HG03565 (cell line): ENCODE measurements around the gene PPP1R7.

Experiments used
- ATAC-seq: cut with Tn5 transposase; IDR thresholded peaks from one replicate; pipeline ENCODE4 v1.9.1; 2021; ENCODE audit warnings: mild to moderate bottlenecking, moderate library complexity; ENCODE audit not compliant: unreplicated experiment

PPP1R7 gene

DNA sequence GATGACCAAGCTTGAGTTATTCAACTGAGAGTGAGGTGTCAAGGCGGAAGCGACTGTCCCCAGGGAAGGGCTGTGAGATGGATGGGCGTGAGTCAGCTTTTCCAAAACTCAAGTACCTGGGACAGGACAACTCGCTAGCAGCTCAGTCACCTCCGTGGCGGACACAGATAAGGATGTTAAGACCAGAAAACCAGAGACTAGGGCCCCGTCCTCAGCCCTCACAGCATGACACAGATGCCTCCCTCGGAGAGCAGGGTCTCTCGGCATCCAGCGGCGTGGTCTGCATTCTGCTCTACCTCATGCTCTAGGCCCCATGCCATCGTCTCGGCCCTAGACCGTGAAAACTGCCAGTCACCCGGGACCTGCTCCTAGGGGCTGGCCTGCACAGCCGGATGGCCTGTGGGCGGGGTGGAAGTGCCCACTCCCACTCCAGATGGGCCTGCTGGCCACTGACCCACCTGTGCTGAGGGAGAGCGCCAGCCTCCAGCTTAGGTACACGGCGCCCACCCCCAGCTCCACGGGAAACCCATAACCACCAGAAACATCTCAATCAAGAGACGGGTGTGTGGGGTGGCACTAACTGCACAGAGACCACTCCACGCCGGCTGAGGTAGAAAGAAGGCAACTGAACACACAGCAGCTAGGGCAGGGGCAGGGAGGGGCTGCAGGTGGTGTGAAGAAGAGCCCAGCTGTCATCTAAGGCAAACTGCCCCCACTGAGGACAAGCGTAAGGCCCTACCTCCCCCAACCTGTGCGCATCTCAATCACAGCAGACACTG is 78.0 kb downstream of the PPP1R7 start:
- no peak for ATAC-seq

DNA sequence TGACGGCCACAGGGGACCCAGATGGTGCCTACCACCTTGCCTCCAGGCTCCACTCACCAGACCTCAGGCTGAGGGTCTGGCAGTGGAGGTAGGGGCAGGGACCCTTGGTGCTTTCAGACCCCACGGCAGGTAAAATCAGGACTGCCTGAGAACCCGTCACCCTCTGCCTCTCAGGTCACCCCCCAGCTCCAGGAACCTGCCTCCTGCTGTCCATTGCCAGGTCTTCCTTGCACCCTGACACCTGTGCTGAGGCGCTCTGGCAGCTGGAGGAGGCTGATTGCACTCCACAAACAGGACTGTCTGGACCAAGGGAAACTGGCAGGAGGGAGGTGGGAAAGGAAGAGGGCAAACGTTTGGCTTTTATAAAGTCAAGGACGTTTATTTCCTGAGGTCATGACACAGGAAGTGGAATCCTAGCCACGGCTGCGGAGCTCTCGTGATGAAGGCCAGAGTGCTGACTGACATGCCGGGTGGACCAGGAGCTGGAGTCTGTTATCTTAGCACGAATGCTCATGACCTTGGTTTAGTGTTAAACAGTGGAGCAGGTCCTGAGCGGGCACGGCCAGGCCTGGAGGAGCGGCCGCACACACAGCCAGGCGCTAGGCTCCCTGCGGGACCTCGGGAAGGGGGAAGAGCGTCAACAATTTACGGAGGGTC is 78.7 kb downstream of the PPP1R7 start:
- ATAC-seq = no peak

DNA sequence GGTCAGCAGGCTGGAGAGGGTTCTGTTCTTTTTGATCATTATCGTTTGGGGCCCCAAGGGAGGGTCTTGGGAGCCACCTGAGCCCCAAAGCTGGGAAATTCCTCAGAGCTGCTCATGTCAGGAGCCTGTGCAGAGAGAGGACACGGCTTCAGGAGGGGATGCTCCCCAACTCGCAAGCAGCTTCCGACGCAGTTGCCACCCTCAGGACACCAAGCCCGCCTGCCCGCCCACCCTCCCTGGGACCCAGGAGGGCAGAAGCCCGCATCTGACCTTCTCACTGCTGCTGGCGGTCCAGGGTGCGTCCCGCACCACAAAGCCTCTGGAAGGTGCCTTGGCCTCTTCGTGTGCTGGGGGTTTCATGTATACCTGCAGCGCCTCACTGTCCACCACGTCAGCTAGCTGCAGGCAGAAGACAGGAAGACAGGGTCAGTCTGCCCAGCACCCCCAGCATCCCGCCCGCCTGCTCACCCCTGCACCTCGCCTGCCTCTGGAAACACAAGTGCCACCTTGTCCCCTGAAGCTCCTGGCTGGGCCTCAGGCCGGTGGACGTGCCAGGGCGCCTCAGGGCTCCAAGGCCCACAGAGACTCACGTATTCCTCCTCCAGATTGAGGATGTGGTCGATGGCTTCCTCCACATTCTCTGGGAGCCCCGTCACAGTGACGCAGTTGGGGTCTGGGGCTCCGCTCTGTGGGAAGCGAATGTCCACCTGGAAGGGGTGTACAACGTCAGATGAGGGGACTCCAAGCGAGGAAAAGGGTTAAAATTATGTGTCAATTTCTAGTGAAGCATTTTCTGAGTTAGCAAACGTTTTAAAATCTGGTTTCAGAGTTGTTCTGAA is 79.5 kb downstream of the PPP1R7 start:
- no peak for ATAC-seq

DNA sequence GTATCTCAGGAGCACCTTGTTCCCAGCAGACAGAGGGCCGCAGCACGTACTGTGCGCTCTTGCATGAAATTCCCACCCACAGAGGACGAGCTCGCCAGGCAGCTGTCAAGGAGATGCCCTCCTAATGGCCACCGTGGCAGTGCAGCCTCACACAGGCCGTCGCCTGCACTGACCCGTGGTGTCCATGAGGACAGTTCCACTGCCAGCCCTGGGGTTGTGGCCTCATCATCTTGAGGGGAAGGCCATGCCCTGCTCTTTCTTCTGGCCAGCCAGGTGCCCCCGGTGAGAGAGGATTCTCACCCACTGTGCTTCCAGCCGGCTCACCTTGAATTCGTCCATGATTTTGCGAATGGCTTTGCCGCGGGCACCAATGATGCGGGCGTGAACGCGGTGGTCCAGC is 80.2 kb downstream of the PPP1R7 start:
- no peak for ATAC-seq

- no peak for ATAC-seq
Measured at GRCh38 chr2:241232736-241233575, 82.7 kb downstream of the PPP1R7 start.
